NCI-H2107 treated with DMSO at 0.1 percent for 48 hours (cell line): ENCODE results near the gene MSRB3.

Experiments
- DNase-seq: peaks from one replicate; lab custom pipeline; 2025; ENCODE audit not compliant: unreplicated experiment; lab: John Stamatoyannopoulos, UW

MSRB3 gene

DNA sequence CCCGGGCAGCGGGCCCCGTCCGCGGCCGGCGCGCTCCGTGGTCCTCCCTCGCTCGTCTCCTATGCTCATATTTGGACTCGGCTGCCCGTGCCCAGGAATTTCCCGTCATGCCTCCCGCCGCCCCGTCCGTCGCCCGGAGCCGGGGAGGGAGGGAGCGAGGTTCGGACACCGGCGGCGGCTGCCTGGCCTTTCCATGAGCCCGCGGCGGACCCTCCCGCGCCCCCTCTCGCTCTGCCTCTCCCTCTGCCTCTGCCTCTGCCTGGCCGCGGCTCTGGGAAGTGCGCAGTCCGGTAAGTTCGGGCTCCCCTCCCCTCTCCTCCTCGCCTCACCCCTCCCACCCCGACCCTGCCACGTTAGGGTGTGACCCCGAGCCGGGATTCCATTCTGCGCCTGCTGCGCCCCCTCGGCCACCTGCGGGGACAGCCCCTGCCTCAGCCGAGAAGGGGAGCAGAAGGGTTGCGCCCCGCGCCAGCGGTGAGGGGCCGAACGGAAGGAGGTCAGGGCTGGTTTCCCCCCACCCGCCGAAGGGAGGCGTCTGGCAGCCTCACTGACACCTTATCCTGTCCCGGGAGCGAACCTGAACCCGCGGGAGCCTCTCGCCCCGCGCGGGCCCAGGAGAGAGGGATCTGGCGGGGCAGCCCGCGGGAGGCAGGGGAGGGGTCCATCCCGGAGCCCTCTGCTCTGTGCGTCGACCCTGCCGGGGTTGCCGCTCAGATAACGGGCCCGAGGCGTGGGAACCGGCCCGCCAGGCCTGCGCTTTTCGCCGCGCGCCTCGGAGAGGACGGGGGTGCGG is at the start of gene MSRB3:
TSS of gene MSRB3 (plus strand) at position 108 of the 793 bp plus-strand sequence. CDS start 29,897 bp downstream, outside the sequence.
- DNase-seq, result no peak

DNA sequence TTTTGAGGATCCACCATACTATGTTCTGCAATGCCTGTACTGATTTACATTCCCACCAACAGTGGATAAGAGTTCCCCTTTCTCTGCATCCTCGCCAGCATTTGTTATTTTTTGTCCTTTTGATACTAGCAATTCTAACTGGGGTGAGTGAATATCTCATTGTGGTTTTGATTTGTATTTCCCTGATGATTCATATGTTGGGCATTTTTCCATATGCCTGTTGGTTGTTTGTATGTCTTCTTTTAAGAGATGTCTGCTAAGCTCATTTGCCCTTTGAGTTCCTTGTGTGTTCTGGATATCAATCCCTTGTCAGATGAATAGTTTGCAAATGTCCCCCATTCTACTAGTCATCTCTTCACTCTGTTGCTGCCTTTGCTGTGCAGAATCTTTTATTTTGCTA is 49.0 kb upstream of the MSRB3 start:
- no peak for DNase-seq

- DNase-seq, result no peak
Observed at GRCh38 chr12:65232476-65233077, 45.9 kb upstream of the MSRB3 start.

DNA sequence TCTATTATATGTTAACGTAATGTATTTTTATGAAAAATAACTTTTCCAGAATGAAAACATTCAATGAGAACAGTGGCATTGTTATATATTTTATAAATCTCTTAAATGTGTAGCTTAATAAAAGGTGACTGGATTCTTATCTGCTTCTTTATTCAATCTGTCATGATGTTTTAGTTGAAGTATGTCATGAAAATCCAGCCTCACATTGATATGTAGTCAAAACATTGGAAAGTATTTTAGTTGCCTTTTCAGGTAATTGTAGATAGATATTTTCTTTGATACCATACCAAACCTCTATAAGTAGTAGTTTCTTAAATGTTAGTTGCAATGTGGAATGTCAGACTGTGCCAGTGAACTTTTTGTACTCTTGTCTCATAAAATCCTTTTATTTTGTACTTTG is 41.3 kb upstream of the MSRB3 start:
- DNase-seq, result no peak

GRCh38 chr12:65238609-65239008 is 39.9 kb upstream of the MSRB3 start:
- no peak for DNase-seq

- no peak for DNase-seq
Observed at GRCh38 chr12:65248656-65249633, 29.5 kb upstream of the MSRB3 start.

- no peak for DNase-seq
Observed at GRCh38 chr12:65252515-65252914, 26.0 kb upstream of the MSRB3 start.

DNA sequence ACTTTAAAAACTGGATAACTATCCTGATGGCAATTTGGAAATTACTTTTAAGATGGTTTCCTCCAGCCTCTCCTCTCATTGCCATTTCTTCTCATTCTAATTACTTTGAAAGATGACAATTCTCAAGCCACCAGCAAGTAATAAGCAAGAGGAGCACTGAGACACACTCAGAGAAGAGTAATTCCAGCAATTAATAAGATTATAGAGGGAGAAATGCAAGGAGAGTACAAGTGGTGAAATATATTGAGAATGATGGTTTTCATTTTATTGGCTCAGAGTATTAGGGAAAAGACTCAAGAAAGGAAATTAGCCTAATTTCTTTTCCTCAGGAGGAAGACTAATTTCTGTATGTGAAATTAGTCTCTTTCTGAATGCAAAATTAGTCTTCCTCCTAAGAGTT is 20.5 kb upstream of the MSRB3 start:
- no peak for DNase-seq

GRCh38 chr12:65259501-65259900 is 19.0 kb upstream of the MSRB3 start:
- no peak for DNase-seq

DNA sequence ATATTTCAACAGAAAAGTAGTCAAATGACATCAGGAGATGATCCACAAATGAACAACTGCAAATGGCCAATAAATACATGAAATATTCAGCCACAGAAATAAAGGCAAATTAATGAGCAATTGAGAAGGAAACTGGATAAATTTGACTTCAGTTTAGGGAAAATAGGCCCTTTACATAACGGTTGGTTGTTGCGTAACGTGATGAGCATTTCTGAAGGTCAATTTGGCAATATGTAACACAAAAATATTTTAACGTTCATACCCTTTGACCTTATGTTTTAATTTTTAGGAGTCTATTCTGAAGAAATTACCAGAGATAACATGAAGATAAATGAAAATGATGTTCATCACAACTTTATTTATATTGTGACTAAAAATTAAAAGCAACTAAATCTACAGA is 14.7 kb upstream of the MSRB3 start:
- no peak for DNase-seq

GRCh38 chr12:65266408-65266807 is 12.1 kb upstream of the MSRB3 start:
- DNase-seq, result no peak

DNA sequence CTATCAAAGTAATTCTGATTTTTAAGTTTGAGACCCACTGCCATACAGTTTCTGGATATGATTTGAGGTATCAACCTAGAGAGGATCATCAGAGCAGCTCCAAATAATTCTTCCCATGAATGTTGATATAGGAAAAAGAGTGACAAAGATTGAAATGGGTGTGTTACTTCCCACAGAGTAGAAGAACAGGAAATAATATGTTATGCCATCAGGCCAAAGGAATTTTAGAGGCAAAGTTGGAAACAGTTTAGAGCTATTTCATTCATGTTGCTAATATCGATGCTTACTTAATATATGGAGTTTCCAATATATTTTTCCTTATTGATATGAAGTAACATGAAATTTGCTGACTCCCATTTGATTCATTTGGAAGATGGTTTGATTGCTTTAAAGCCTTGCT is 8.9 kb upstream of the MSRB3 start:
- DNase-seq, result no peak

- DNase-seq, result no peak
Observed at GRCh38 chr12:65274602-65275272, 3.7 kb upstream of the MSRB3 start.

GRCh38 chr12:65275627-65276026 is 2.9 kb upstream of the MSRB3 start:
- DNase-seq, result no peak

DNA sequence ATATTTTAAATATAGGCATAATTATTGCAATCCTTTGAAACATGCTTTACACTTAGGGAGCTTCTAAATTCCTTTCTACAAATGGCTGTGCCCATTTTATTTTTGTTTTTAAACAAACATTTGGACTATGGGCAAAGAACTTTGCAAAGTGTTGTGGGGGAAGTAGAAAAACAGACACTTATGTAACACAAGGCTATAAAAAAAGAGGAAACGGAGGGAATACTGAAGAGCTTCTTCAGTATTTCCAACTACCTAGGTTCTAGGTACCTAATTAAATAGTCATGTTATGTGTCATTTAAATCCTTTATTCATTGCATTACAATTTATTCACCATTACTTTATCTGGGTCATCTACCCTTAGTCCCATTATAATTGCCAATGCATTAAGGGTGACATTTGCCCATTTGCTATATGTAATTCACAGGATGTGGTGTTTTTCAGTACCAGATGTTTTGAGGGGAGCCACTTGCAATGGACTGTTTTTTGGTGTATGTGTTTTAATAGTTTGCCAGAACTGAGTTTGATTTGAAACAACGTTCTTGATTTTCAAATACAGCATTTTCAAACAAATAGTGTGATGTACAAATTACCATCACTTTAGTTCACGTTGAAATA is 1.5 kb upstream of the MSRB3 start:
- no peak for DNase-seq

DNA sequence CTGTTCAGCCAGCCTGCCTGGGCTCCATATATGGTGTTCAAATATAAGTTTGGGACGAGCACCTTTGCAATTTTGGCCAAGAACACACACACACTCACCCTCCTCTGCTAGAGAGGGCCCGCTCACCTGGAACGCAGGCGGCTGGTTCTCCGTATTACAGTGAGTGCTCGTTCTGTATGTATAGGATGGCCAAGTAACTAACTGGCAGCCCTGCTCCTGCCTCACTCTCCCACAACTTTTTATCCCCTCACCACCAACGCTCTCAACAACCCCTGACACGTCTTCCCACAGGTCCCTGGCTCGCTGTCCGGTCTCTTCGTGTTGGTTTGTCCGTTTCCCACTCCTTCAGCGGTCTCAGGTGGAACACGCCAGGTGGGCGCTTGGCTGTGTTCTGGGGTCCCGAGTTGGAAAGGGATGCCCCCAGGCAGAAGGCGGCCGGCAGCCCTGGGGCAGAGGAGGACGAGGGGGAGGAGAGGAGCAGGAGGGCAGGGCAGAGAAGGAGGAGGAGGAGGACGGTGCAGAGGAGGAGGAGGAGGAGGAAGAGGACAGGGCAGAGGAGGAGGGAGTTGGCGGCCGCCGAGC is 398 bp upstream of the MSRB3 start:
- DNase-seq, result no peak

GRCh38 chr12:65279369-65280112 is 1.1 kb downstream of the MSRB3 start:
- no peak for DNase-seq

GRCh38 chr12:65280306-65280705 is 1.8 kb downstream of the MSRB3 start:
- DNase-seq, result no peak

- no peak for DNase-seq
Observed at GRCh38 chr12:65282840-65283239, 4.4 kb downstream of the MSRB3 start.
